K562 (cell line): ENCODE measurements around the gene DAD1. TPM values are rescaled to one million over a fixed set of nuclear protein-coding genes. Genes with fewer than 3 reads are reported as not detected.

ENCODE experiments used
- ATAC-seq: fragments of 200-7000 bp; cut with Tn5 transposase; 3 replicates; pipeline ENCODE4 v1.9.1; 2020; ENCODE audit warnings: moderate library complexity
- BruUV-seq: library from RNA; stranded (reverse); fragments of 400-500 nt; replicated peaks from 2 replicates; lab custom pipeline; 2021; lab: Mats Ljungman, UMichigan
- CTCF ChIA-PET: fragments of 300-600 bp; formaldehyde crosslinking; extraction: SDS; loops from one replicate; lab custom pipeline; 2021; ENCODE audit warnings: low intra/inter-chr PET ratio; lab: Yijun Ruan, JAX
- POLR2A ChIA-PET: fragments of 300-600, 350-650 bp; sonication (Branson Sonifier 250); formaldehyde crosslinking; extraction: SDS; loops from one replicate; lab custom pipeline; 2021; ENCODE audit warnings: antibody characterized with exemption, inconsistent platforms; lab: Yijun Ruan, JAX
- DNase-seq, 4 experiments: peaks; one replicate each; pipeline versions ENCODE4 v3.0.0 to v3.0.0-alpha.2; 2011 to 2018; ENCODE audit warnings: low spot score in 3 of 4, mixed read lengths in 3 of 4; ENCODE audit errors: extremely low read depth in 1 of 4
- FAIRE-seq: peaks from 2 replicates; lab custom pipeline; 2011; peaks lifted over from hg19 to GRCh38; lab: Jason Lieb, UNC
- H2AFZ ChIP-seq: 2 replicates; pipeline ENCODE4 v1.6.0; 2011; ENCODE audit warnings: low read depth, low read length, control low read depth, inconsistent platforms
- H3K27ac ChIP-seq: fragments of 200-600 bp; 3 replicates; pipeline ENCODE4 v1.8.0; 2011; ENCODE audit warnings: low read depth, mild to moderate bottlenecking, control low read depth, inconsistent platforms, low read length, moderate library complexity, mixed read lengths; ENCODE audit errors: extremely low read depth
- H3K27me3 ChIP-seq, 2 experiments: fragments of 300-600 bp in 1 of 2; 2 replicates in 1 of 2; 3 replicates in 1 of 2; pipeline versions ENCODE4 v1.6.0 to v1.8.0; 2011; ENCODE audit warnings: inconsistent platforms in 2 of 2, low read length in 2 of 2, mild to moderate bottlenecking in 1 of 2, mixed read lengths in 1 of 2, moderate library complexity in 1 of 2; ENCODE audit not compliant: control insufficient read depth in 2 of 2, insufficient read depth in 2 of 2
- H3K36me3 ChIP-seq: fragments of 300-600 bp; 3 replicates; pipeline ENCODE4 v1.8.0; 2011; ENCODE audit warnings: mild to moderate bottlenecking, low read length, inconsistent platforms; ENCODE audit not compliant: control insufficient read depth, insufficient read depth
- H3K4me1 ChIP-seq, 2 experiments: fragments of 200-600 bp in 1 of 2; replicated peaks in 1 of 2; 2 replicates in 1 of 2; 3 replicates in 1 of 2; pipeline versions ENCODE4 v1.5.1 to v1.8.0; 2011; ENCODE audit warnings: inconsistent platforms in 2 of 2, low read length in 2 of 2, mild to moderate bottlenecking in 1 of 2, mixed read lengths in 1 of 2, moderate library complexity in 1 of 2; ENCODE audit not compliant: control insufficient read depth in 2 of 2, insufficient read depth in 2 of 2
- H3K4me2 ChIP-seq: 2 replicates; pipeline ENCODE4 v1.6.1; 2011; ENCODE audit warnings: low read length, control low read depth, inconsistent platforms, mixed read lengths; ENCODE audit not compliant: insufficient read depth
- H3K4me3 ChIP-seq: fragments of 200-600 bp; sonication (generic), shearing (Covaris generic); 2 replicates; pipeline ENCODE4 v1.5.1; 2016; ENCODE audit warnings: control low read depth, inconsistent platforms
- H3K79me2 ChIP-seq: fragments of 200-600 bp; 3 replicates; pipeline ENCODE4 v1.8.0; 2011; ENCODE audit warnings: low read length, inconsistent platforms; ENCODE audit not compliant: control insufficient read depth, insufficient read depth
- H3K9ac ChIP-seq, 2 experiments: 2 replicates each; pipeline versions ENCODE4 v1.6.0 to v1.6.1; 2011; ENCODE audit warnings: low read depth in 2 of 2, low read length in 2 of 2, control low read depth in 1 of 2, inconsistent platforms in 1 of 2, mild to moderate bottlenecking in 1 of 2, mixed read lengths in 1 of 2; ENCODE audit not compliant: insufficient read depth in 1 of 2
- H3K9me1 ChIP-seq: one replicate; pipeline ENCODE4 v1.6.0; 2011; ENCODE audit warnings: inconsistent platforms, mild to moderate bottlenecking, low read length, moderate library complexity; ENCODE audit not compliant: control insufficient read depth, insufficient read depth
- H3K9me3 ChIP-seq: replicated peaks from 2 replicates; pipeline ENCODE4 v1.5.1; 2011; ENCODE audit warnings: low read depth, low read length, inconsistent platforms; ENCODE audit not compliant: control insufficient read depth, insufficient read depth
- H4K20me1 ChIP-seq: replicated peaks from 2 replicates; pipeline ENCODE4 v1.6.1; 2011; ENCODE audit warnings: low read length, inconsistent platforms, mixed read lengths; ENCODE audit not compliant: control insufficient read depth, insufficient read depth
- BDP1 ChIP-seq: IDR thresholded peaks from 3 replicates; pipeline ENCODE4 v1.6.1; 2011; ENCODE audit not compliant: insufficient read length, insufficient read depth
- CTCFL ChIP-seq: IDR thresholded peaks from 2 replicates; pipeline ENCODE4 v1.6.1; 2011; ENCODE audit warnings: borderline replicate concordance, low read depth, mild to moderate bottlenecking, moderate library complexity, low read length; ENCODE audit not compliant: insufficient read depth, poor library complexity, severe bottlenecking
- DNMT1 ChIP-seq: fragments of 450-650 bp; IDR thresholded peaks from 2 replicates; pipeline ENCODE4 v1.6.1; 2016; ENCODE audit warnings: antibody characterized with exemption, mild to moderate bottlenecking
- HOXB6 ChIP-seq: fragments of 250-450 bp; sonication (Bioruptor Pico); IDR thresholded peaks from 2 replicates; pipeline ENCODE4 v1.5.1; 2022; ENCODE audit warnings: mild to moderate bottlenecking, borderline replicate concordance
- KLF10 ChIP-seq: fragments of 250-450 bp; sonication (Bioruptor Pico); IDR thresholded peaks from 2 replicates; pipeline ENCODE4 v1.6.1; 2021; ENCODE audit warnings: matching md5 sums
- NFXL1 ChIP-seq: fragments of 450-650 bp; formaldehyde crosslinking; IDR thresholded peaks from 2 replicates; pipeline ENCODE4 v1.4.0; 2021; ENCODE audit warnings: mild to moderate bottlenecking
- NONO ChIP-seq, 2 experiments: fragments of 200-400 bp in 1 of 2; fragments of 450-650 bp in 1 of 2; formaldehyde crosslinking in 1 of 2; IDR thresholded peaks; 2 replicates each; pipeline ENCODE4 v1.6.1; 2017; ENCODE audit warnings: low read depth in 2 of 2, mild to moderate bottlenecking in 2 of 2, moderate library complexity in 2 of 2, low read length in 1 of 2
- NR1H2 ChIP-seq: sonication (generic); formaldehyde crosslinking; IDR thresholded peaks from 2 replicates; pipeline ENCODE4 v1.4.0; 2020; ENCODE audit warnings: mild to moderate bottlenecking, missing genetic modification reagents
- NR2C2 ChIP-seq, 2 experiments: fragments of 200-800 bp in 1 of 2; sonication (Bioruptor generic) in 1 of 2; sonication (generic) in 1 of 2; formaldehyde crosslinking in 1 of 2; IDR thresholded peaks; 2 replicates each; pipeline versions ENCODE4 v1.6.1 to v1.8.0; 2016 to 2022; ENCODE audit warnings: mild to moderate bottlenecking in 1 of 2, missing compliant biosample characterization in 1 of 2, missing genetic modification characterization in 1 of 2, missing genetic modification reagents in 1 of 2
- RBM34 ChIP-seq: fragments of 200-400 bp; formaldehyde crosslinking; IDR thresholded peaks from 2 replicates; pipeline ENCODE4 v1.6.1; 2018; ENCODE audit warnings: low read length, borderline replicate concordance; ENCODE audit not compliant: insufficient read depth
- SAFB2 ChIP-seq: fragments of 200-400 bp; formaldehyde crosslinking; IDR thresholded peaks from 2 replicates; pipeline ENCODE4 v1.6.1; 2018; ENCODE audit warnings: borderline replicate concordance, low read length, low read depth, moderate library complexity; ENCODE audit not compliant: severe bottlenecking
- SMAD1 ChIP-seq: fragments of 150-350 bp; IDR thresholded peaks from 2 replicates; pipeline ENCODE4 v1.6.1; 2014; ENCODE audit warnings: low read length, low read depth; ENCODE audit not compliant: partially characterized antibody
- TFE3 ChIP-seq: fragments of 450-650 bp; formaldehyde crosslinking; IDR thresholded peaks from 2 replicates; pipeline ENCODE4 v1.4.0; 2020; ENCODE audit warnings: mild to moderate bottlenecking, mixed read lengths
- XRCC5 ChIP-seq: fragments of 200-400 bp; formaldehyde crosslinking; IDR thresholded peaks from 2 replicates; pipeline ENCODE4 v1.6.1; 2017; ENCODE audit warnings: low read depth, mild to moderate bottlenecking, low read length
- ZC3H11A ChIP-seq: IDR thresholded peaks from 2 replicates; pipeline ENCODE4 v1.6.1; 2012; ENCODE audit warnings: low read depth, low read length, improper control_type of control experiment
- ZKSCAN1 ChIP-seq: fragments of 150-350 bp; IDR thresholded peaks from 2 replicates; pipeline ENCODE4 v1.6.1; 2016; ENCODE audit warnings: low read depth, low read length
- WGBS: fragments of 100-300 bp; shearing (Covaris generic); methylation state at CpG from one replicate; pipeline ENCODE4 v1.1.6; 2016; ENCODE audit warnings: low coverage, mixed read lengths; ENCODE audit not compliant: insufficient coverage; ENCODE audit errors: missing lambda C conversion rate; 5-methylcytosine and 5-hydroxymethylcytosine counted together
- in situ Hi-C: fragments of 300-500 bp; cut with MboI; formaldehyde crosslinking; loops from 4 replicates; pipeline ENCODE4 v1.15.0; 2018; ENCODE audit warnings: inconsistent platforms, mixed read lengths
- intact Hi-C: fragments of 100-400 bp; cut with micrococcal nuclease; formaldehyde crosslinking; loops from 2 replicates; pipeline ENCODE4 v1.14.2; 2022
- polyA plus RNA-seq, 8 experiments: library from polyadenylated mRNA; depleted of rRNA in 4 of 8; stranded (reverse) in 5 of 8; unstranded in 3 of 8; fragments of >200 nt; fragmentation: Nextera tagmentation in 2 of 8; fragmentation: Illumina TruSeq in 1 of 8; extraction: Ambion mirVana in 2 of 8; extraction: Trizol in 1 of 8; gene quantifications; 2 replicates each; pipeline versions ENCODE4 v1.2.1 to v1.2.3, GENCODE V29; 2011 to 2014; ENCODE audit warnings: inconsistent platforms in 1 of 8, missing spikeins in 1 of 8
- total RNA-seq, 7 experiments: library from RNA; depleted of rRNA in 6 of 7; stranded (reverse); fragments of >200 nt in 6 of 7; fragmentation: Illumina TruSeq in 2 of 7; extraction: Trizol in 2 of 7; gene quantifications; 2 replicates each; pipeline versions ENCODE4 v1.2.1 to v1.2.3, GENCODE V29; 2011 to 2021; ENCODE audit warnings: low replicate concordance in 1 of 7

Gene DAD1
- total and polyA plus RNA-seq, 9 of the 15 experiments (the other 6 are each of a cell fraction or from before 2014, with no cell fraction given): 104 to 617 (median 222) TPM

GRCh38 chr14:22610931-22611330 lies 21.9 kb upstream of the DAD1 start:
- Histone ChIP-seq H3K36me3 (peaks cover 32% of the 10 kb centered on the region; the same call in 2 of the 3 replicates), H3K4me1 (no peaks in the 10 kb centered on the region), H3K4me3 (no peak overlapping the region), H4K20me1 (no peaks in the 10 kb centered on the region; the same call in 1 of the 2 replicates), H3K79me2 (no peaks in the 10 kb centered on the region), H3K4me2 (no peak overlapping the region), H3K27ac (no peak overlapping the region), H3K9me3 (no peaks in the 10 kb centered on the region), H2AFZ (no peak overlapping the region), H3K27me3 (no peaks in the 10 kb centered on the region), H3K9me1 (no peaks in the 10 kb centered on the region), H3K9ac (no peak overlapping the region)
- no TSS peak for BruUV-seq
- intact Hi-C loops (no loop called here), in situ Hi-C loops (no loop called here)
- ChIA-PET POLR2A (interaction anchor here (1.1 to 1.3 kb wide), 2 partner anchors 12 to 17 kb away, joined by 4 read pairs; no protein-coding TSS in a partner anchor), CTCF (no interaction called here)
- FAIRE-seq (no peak), ATAC-seq (no peak), DNase-seq (no peak)
- 51% methylated on average over 2 of the region's 2 CpGs for WGBS
- TF ChIP-seq SAFB2 (no peak), TFE3 (CRISPR knock-in tag) (no peak), ZC3H11A (no peak), KLF10 (no peak), XRCC5 (no peak), DNMT1 (no peak), ZKSCAN1 (no peak), NFXL1 (CRISPR knock-in tag) (no peak), NONO (IDR thresholded peaks at IDR 0.05; ENCODE audit: low read depth in 2 of 2, low read length in 1 of 2) (no peak), CTCFL (no peak), HOXB6 (CRISPR knock-in tag) (no peak), RBM34 (no peak), NR2C2 (CRISPR knock-in tag; IDR thresholded peaks at IDR 0.05) (no peak), NR2C2 (tag; IDR thresholded peaks at IDR 0.05) (no peak), NR1H2 (CRISPR knock-in tag) (no peak), BDP1 (no peak), SMAD1 (no peak)
